ENCODE data around the gene DOK6.
A peak's percentile ranks its signal among the peaks of the same experiment; 100 is the strongest.
"Not testable (repeated sequence)": the region's sequence is repeated elsewhere in the genome, so short reads cannot be mapped to it uniquely, and the experiment has no call there.

The DOK6 gene
- 0 to 1.8 (median 0) reads per million in 9 experiments for total RNA-seq

GRCh38 chr18:69400253-69400975 is at the start of gene DOK6:
TSS of gene DOK6 (plus strand) at chr18:69400888.
- peaks cover 46 to 79% of the 10 kb centered on the region in 2 donors for H3K27me3 Mint-ChIP-seq
- no peak for DNase-seq
- H3K9me3 Mint-ChIP-seq: no peaks in the 10 kb centered on the region
- no peaks in the 10 kb centered on the region for H3K36me3 Mint-ChIP-seq (ENCODE audit: insufficient read depth)
- ATAC-seq (replicated peaks): no peak
- peaks cover 10 to 13% of the 10 kb centered on the region in 2 donors for H3K4me1 Mint-ChIP-seq (ENCODE audit: low read depth in 2 of 2)
- H3K27ac Mint-ChIP-seq: no peak within 1 kb of the TSS
- peak within 1 kb of the TSS; percentile 30 to 70 for H3K4me3 Mint-ChIP-seq

- ATAC-seq (replicated peaks): no peak
- H3K36me3 Mint-ChIP-seq (ENCODE audit: insufficient read depth): no peaks in the 10 kb centered on the region
- no peak for DNase-seq
- no peak overlapping the region for H3K27ac Mint-ChIP-seq
- peaks cover 0 to 1% of the 10 kb centered on the region in 2 donors for H3K27me3 Mint-ChIP-seq
- H3K9me3 Mint-ChIP-seq: peaks cover 0 to 12% of the 10 kb centered on the region in 2 donors
- H3K4me3 Mint-ChIP-seq: no peak overlapping the region
- H3K4me1 Mint-ChIP-seq (ENCODE audit: low read depth in 2 of 2): no peaks in the 10 kb centered on the region
Observed at GRCh38 chr18:69353023-69353422, 47.7 kb upstream of the DOK6 start.

GRCh38 chr18:69357590-69357989 is 43.1 kb upstream of the DOK6 start:
- H3K4me3 Mint-ChIP-seq: no peak overlapping the region
- H3K27ac Mint-ChIP-seq: no peak overlapping the region
- no peaks in the 10 kb centered on the region for H3K36me3 Mint-ChIP-seq (ENCODE audit: insufficient read depth)
- no peak for DNase-seq
- H3K9me3 Mint-ChIP-seq: peaks cover 15 to 17% of the 10 kb centered on the region in 2 donors
- no peaks in the 10 kb centered on the region for H3K4me1 Mint-ChIP-seq (ENCODE audit: low read depth in 2 of 2)
- H3K27me3 Mint-ChIP-seq: peaks cover 0 to 8% of the 10 kb centered on the region in 2 donors
- no peak for ATAC-seq (replicated peaks)

- DNase-seq (no peak), ATAC-seq (replicated peaks) (no peak)
- H3K27me3 Mint-ChIP-seq: peaks cover 0 to 8% of the 10 kb centered on the region in 2 donors
- peaks cover 15 to 16% of the 10 kb centered on the region in 2 donors for H3K9me3 Mint-ChIP-seq
- H3K27ac Mint-ChIP-seq: no peak overlapping the region
- no peaks in the 10 kb centered on the region for H3K4me1 Mint-ChIP-seq (ENCODE audit: low read depth in 2 of 2)
- no peaks in the 10 kb centered on the region for H3K36me3 Mint-ChIP-seq (ENCODE audit: insufficient read depth)
- no peak overlapping the region for H3K4me3 Mint-ChIP-seq
Observed at GRCh38 chr18:69358212-69358895, 42.3 kb upstream of the DOK6 start.

GRCh38 chr18:69359768-69360167 is 40.9 kb upstream of the DOK6 start:
- H3K36me3 Mint-ChIP-seq (ENCODE audit: insufficient read depth); ATAC-seq (replicated peaks); H3K27ac Mint-ChIP-seq; H3K4me1 Mint-ChIP-seq (ENCODE audit: low read depth in 2 of 2); H3K4me3 Mint-ChIP-seq; DNase-seq: not testable (repeated sequence)
- Mint-ChIP-seq H3K9me3 (peaks cover 15 to 16% of the 10 kb centered on the region in 2 donors), H3K27me3 (peaks cover 0 to 13% of the 10 kb centered on the region in 2 donors)

GRCh38 chr18:69364930-69365329 is 35.8 kb upstream of the DOK6 start:
- Mint-ChIP-seq H3K36me3 (ENCODE audit: insufficient read depth) (no peaks in the 10 kb centered on the region), H3K4me3 (no peak overlapping the region), H3K9me3 (peaks cover 5 to 8% of the 10 kb centered on the region in 2 donors), H3K4me1 (ENCODE audit: low read depth in 2 of 2) (no peaks in the 10 kb centered on the region), H3K27me3 (peaks cover 5 to 6% of the 10 kb centered on the region in 2 donors), H3K27ac (no peak overlapping the region)
- no peak for DNase-seq
- ATAC-seq (replicated peaks): no peak

- no peaks in the 10 kb centered on the region for H3K36me3 Mint-ChIP-seq (ENCODE audit: insufficient read depth)
- H3K27me3 Mint-ChIP-seq: peaks cover 5 to 6% of the 10 kb centered on the region in 2 donors
- peaks cover 2 to 6% of the 10 kb centered on the region in 2 donors for H3K9me3 Mint-ChIP-seq
- H3K27ac Mint-ChIP-seq: no peak overlapping the region
- H3K4me1 Mint-ChIP-seq (ENCODE audit: low read depth in 2 of 2): no peaks in the 10 kb centered on the region
- no peak overlapping the region for H3K4me3 Mint-ChIP-seq
- DNase-seq: no peak
- ATAC-seq (replicated peaks): no peak
Observed at GRCh38 chr18:69365658-69366057, 35.0 kb upstream of the DOK6 start.

GRCh38 chr18:69367104-69367503 is 33.6 kb upstream of the DOK6 start:
- Mint-ChIP-seq H3K27ac (no peak overlapping the region), H3K36me3 (ENCODE audit: insufficient read depth) (no peaks in the 10 kb centered on the region), H3K27me3 (peaks cover 5 to 6% of the 10 kb centered on the region in 2 donors), H3K4me1 (ENCODE audit: low read depth in 2 of 2) (no peaks in the 10 kb centered on the region), H3K9me3 (peaks cover 1 to 2% of the 10 kb centered on the region in 2 donors), H3K4me3 (no peak overlapping the region)
- DNase-seq (no peak), ATAC-seq (replicated peaks) (no peak)

- DNase-seq (no peak), ATAC-seq (replicated peaks) (no peak)
- Mint-ChIP-seq H3K9me3 (peaks cover 0 to 7% of the 10 kb centered on the region in 2 donors), H3K27ac (no peak overlapping the region), H3K27me3 (peaks cover 0 to 5% of the 10 kb centered on the region in 2 donors), H3K4me1 (ENCODE audit: low read depth in 2 of 2) (no peaks in the 10 kb centered on the region), H3K4me3 (no peak overlapping the region), H3K36me3 (ENCODE audit: insufficient read depth) (no peaks in the 10 kb centered on the region)
Observed at GRCh38 chr18:69371729-69372128, 29.0 kb upstream of the DOK6 start.

GRCh38 chr18:69380324-69380723 is 20.4 kb upstream of the DOK6 start:
- no peak overlapping the region for H3K27ac Mint-ChIP-seq
- H3K4me3 Mint-ChIP-seq: no peak overlapping the region
- peaks cover 0 to 6% of the 10 kb centered on the region in 2 donors for H3K27me3 Mint-ChIP-seq
- no peaks in the 10 kb centered on the region for H3K4me1 Mint-ChIP-seq (ENCODE audit: low read depth in 2 of 2)
- H3K9me3 Mint-ChIP-seq: peaks cover 2 to 5% of the 10 kb centered on the region in 2 donors
- no peak for DNase-seq
- ATAC-seq (replicated peaks): no peak
- no peaks in the 10 kb centered on the region for H3K36me3 Mint-ChIP-seq (ENCODE audit: insufficient read depth)

- H3K27ac Mint-ChIP-seq: no peak overlapping the region
- H3K4me1 Mint-ChIP-seq (ENCODE audit: low read depth in 2 of 2): no peaks in the 10 kb centered on the region
- peaks cover 6 to 8% of the 10 kb centered on the region in 2 donors for H3K27me3 Mint-ChIP-seq
- ATAC-seq (replicated peaks) (no peak), DNase-seq (no peak)
- no peak overlapping the region for H3K4me3 Mint-ChIP-seq
- peaks cover 0 to 2% of the 10 kb centered on the region in 2 donors for H3K9me3 Mint-ChIP-seq
- H3K36me3 Mint-ChIP-seq (ENCODE audit: insufficient read depth): no peaks in the 10 kb centered on the region
Observed at GRCh38 chr18:69383186-69383585, 17.5 kb upstream of the DOK6 start.

GRCh38 chr18:69387186-69387585 is 13.5 kb upstream of the DOK6 start:
- H3K27me3 Mint-ChIP-seq: peaks cover 0 to 8% of the 10 kb centered on the region in 2 donors
- no peaks in the 10 kb centered on the region for H3K9me3 Mint-ChIP-seq
- no peak for DNase-seq
- H3K4me3 Mint-ChIP-seq: no peak overlapping the region
- no peak for ATAC-seq (replicated peaks)
- no peaks in the 10 kb centered on the region for H3K36me3 Mint-ChIP-seq (ENCODE audit: insufficient read depth)
- H3K4me1 Mint-ChIP-seq (ENCODE audit: low read depth in 2 of 2): no peaks in the 10 kb centered on the region
- no peak overlapping the region for H3K27ac Mint-ChIP-seq

- no peaks in the 10 kb centered on the region for H3K36me3 Mint-ChIP-seq (ENCODE audit: insufficient read depth)
- no peaks in the 10 kb centered on the region for H3K9me3 Mint-ChIP-seq
- H3K27me3 Mint-ChIP-seq: peaks cover 0 to 8% of the 10 kb centered on the region in 2 donors
- H3K4me3 Mint-ChIP-seq: no peak overlapping the region
- no peaks in the 10 kb centered on the region for H3K4me1 Mint-ChIP-seq (ENCODE audit: low read depth in 2 of 2)
- ATAC-seq (replicated peaks) (no peak), DNase-seq (no peak)
- H3K27ac Mint-ChIP-seq: no peak overlapping the region
Observed at GRCh38 chr18:69388222-69388621, 12.5 kb upstream of the DOK6 start.

GRCh38 chr18:69397096-69397495 is 3.6 kb upstream of the DOK6 start:
- Mint-ChIP-seq H3K27me3 (peaks cover 24 to 64% of the 10 kb centered on the region in 2 donors), H3K4me3 (no peak overlapping the region), H3K27ac (no peak overlapping the region), H3K9me3 (no peaks in the 10 kb centered on the region), H3K4me1 (ENCODE audit: low read depth in 2 of 2) (peaks cover 10% of the 10 kb centered on the region in 2 donors), H3K36me3 (ENCODE audit: insufficient read depth) (no peaks in the 10 kb centered on the region)
- no peak for DNase-seq
- ATAC-seq (replicated peaks): no peak
